GM18868 (cell line): Measurements from ENCODE around the gene VAT1.
"Not testable (repeated sequence)": the region's sequence is repeated elsewhere in the genome, so short reads cannot be mapped to it uniquely, and the experiment has no call there.

Experiments used
- ATAC-seq: cut with Tn5 transposase; IDR thresholded peaks from one replicate; pipeline ENCODE4 v1.9.1; 2021; ENCODE audit warnings: mild to moderate bottlenecking, moderate library complexity; ENCODE audit not compliant: unreplicated experiment

The VAT1 gene

GRCh38 chr17:43021741-43022512, at the start of gene VAT1:
Gene VAT1, minus strand, starts transcription at chr17:43022385. Its CDS starts 63 bp downstream, at chr17:43022322.
- no peak for ATAC-seq

DNA sequence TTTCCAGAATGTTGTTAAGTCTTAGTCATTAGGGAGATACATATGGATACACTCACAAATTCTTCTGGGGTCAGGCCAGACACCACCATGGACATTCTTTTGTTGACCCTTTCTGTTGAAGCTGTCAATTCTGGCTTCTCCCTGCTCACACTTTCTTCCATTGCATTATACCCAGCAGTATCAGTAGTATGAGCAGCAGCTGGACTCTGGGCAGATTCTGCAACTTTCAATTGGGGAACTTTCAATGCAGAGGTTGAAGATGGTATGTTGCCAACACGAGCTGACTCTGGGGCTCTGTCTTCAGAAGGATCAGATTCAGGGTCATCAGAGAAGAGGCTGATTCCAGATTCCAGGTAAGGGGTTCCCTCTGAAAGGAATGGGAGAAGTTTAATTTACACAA, 48.7 kb upstream of the VAT1 start:
- ATAC-seq, result no peak

- no peak for ATAC-seq
Observed at GRCh38 chr17:43070257-43070656, 48.1 kb upstream of the VAT1 start.

- ATAC-seq, result no peak
Observed at GRCh38 chr17:43069368-43069898, 47.2 kb upstream of the VAT1 start.

DNA sequence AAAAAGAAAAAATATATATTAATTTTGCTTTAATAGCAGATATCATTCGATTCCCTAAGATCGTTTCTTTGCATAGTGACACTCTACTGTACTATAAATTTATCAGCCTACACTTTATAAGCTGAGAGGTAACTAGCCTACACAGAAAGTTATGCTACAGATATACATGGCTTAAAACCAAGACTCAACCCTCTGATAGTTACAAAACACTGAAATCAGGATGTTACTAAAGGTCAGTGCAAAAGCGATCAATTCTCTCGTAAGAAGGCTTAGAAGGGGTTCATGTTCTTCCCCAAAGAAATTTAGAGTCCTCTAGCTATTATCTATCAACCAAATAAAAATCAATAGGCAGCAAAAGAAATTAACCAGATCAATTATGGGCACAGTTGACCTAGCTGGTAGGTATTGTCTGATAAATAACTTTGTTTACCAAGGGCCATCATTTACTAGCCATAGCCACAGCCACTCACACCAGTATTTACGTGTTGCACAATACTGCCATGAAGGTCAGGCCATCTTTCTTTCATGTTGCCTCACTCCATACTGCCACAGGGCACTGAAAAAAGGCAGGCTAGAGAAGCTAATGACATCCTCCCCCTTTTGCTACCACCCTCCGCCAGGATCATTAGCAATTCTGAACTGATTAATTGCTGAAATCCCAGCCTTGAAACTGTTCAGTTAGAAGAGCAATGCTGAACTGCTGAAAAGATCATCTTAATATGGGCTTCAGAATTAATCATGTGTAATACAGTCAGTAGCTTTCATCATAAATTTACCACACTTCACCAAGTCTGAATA, 46.6 kb upstream of the VAT1 start:
- ATAC-seq, result no peak

- ATAC-seq, result no peak
Observed at GRCh38 chr17:43062984-43063638, 40.9 kb upstream of the VAT1 start.

GRCh38 chr17:43056051-43056450, 33.9 kb upstream of the VAT1 start:
- no peak for ATAC-seq

- ATAC-seq, result not testable (repeated sequence)
Observed at GRCh38 chr17:43053008-43053407, 30.8 kb upstream of the VAT1 start.

GRCh38 chr17:43051969-43052368, 29.8 kb upstream of the VAT1 start:
- ATAC-seq, result no peak

DNA sequence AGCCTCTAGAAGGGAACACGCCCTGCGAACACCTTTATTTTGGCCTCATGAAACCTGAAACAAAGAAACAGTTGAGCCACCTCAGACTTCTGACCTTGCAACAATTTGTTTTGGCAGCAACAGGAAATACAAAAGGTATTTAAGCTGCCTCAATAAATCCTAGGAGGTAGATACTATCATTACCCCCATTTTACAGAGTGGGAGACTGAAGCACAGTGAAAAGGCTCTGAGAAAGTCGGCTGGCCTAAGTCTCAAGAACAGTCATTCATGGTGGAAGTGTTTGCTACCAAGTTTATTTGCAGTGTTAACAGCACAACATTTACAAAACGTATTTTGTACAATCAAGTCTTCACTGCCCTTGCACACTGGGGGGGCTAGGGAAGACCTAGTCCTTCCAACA, 21.8 kb upstream of the VAT1 start:
- no peak for ATAC-seq

- ATAC-seq, result no peak
Observed at GRCh38 chr17:43043307-43043706, 21.1 kb upstream of the VAT1 start.

GRCh38 chr17:43042025-43042628, 19.9 kb upstream of the VAT1 start:
- ATAC-seq, result no peak

GRCh38 chr17:43040655-43041054, 18.5 kb upstream of the VAT1 start:
- ATAC-seq, result no peak

DNA sequence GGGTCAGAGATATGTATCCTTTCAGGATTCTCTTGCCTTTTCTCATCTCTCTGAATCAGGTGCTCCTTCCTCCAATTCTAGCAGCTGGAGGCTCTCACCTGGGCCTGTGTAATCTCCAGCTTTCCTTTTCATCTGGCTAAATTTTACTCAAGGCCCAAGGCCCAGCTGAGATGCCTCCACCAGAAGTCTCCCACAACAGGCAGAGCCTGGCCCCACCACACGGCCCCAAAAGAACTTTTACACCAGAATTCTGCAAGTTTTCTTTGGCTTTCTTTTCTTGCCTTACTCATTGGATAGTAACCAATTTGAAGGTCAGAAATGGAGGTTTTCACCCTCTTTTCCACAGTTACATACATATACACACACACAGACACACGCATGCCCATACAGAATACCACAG, 17.5 kb upstream of the VAT1 start:
- ATAC-seq, result no peak

DNA sequence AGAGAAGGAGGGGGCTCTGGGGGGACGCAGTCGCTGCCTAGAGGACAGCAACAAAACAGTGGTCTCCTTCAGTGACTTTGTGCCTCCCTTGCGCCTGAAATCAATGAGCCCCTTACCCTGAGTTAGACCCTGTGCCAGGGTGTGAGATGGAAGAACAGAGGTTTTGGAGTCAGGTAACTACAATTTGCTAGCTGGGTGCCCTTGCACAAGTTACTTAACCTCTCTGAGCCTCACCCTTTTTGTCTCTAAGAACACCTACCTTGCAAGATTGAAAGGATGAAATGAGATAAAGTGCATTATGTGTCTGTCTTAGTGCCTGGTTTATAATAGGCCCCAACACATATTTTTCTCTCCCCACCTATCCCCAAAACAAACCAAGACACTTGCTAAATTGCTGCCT, 12.7 kb upstream of the VAT1 start:
- ATAC-seq, result no peak

DNA sequence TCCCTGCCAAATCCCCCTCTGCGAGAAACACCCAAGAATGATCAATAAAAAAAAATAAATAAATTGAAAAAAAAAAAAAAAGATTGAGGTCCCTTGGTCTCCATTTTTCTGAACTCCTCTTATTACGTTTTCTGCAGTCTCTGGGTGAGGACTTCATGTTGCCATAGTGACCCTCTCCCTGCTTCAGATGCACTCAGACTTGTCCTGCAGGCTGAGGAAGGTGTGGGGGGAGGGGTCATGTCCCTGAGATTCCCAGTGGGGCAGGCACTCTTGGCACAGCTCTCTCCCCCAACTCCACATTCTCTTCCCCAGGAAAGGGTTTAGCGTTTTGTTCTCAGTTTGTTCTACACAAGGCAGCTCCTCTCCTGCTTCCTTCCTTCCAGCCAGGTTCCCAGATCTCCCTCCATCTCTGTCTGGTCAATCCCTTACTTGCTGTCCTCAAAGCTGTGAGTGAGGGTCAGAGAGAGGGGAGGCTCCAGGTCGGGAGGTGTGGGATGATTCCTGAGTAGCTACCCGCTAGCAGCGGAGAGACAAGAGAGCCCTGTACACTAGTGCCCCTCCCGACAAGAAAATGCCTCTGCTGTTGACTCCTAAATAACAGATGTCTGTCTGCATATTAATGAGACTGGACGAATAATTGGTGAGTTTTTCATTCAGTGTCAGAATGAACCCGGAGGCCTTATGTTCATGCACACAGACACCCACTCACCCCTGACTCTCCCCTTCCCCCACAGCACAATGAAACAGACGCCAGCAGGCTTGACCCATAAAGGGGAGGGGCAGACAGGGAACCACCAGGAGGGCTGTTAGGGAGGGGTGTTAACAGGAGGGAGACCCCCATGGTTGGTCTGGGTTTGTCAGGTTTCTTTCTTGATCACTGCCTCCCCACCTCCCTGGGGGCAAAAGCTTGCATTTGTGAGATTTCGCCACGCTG, 12.0 kb upstream of the VAT1 start:
- ATAC-seq, result no peak

DNA sequence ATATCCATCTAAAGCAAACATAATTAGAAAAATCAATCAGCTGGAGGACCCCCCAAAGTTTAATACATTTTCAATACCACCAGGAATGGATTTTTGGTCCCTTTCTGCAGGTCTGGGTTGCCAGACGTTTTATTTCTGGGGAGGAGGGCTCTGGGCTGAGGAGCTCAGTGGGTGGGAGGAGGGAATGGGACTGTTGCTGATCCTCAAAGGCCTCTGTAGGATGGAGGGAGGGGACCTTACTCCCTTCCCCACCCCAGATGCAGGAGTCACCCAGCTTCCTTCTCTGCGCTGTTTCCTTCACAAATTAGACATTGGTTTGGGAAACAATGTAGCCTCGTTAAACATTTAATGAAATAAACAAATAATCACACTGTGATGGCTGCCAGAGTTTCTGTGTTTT, 9.5 kb upstream of the VAT1 start:
- no peak for ATAC-seq

GRCh38 chr17:43030137-43030767, 8.1 kb upstream of the VAT1 start:
- ATAC-seq, result no peak

DNA sequence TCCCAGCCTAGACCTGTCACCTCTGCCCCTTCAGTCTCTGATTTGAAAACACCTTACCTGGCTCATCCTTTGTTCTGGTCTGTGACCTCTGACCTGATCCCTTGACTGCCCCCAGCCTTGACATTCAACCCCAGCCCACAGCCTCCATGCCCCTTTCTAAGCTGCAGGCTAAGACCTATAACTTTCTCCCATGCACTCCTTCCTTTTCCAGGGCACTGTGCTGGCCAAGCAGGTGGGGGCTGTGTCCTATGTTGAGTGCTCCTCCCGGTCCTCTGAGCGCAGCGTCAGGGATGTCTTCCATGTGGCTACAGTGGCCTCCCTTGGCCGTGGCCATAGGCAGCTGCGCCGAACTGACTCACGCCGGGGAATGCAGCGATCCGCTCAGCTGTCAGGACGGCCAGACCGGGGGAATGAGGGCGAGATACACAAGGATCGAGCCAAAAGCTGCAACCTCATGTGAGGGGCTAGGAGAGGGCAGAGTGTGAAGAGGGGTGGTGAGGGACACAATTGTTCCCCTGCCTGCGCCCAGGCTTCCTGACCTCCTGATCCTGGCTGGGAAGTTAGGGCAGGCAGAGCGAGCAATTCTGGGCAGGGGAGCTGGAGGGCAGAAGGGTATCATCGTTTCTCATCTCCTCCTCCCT, 6.2 kb upstream of the VAT1 start:
- ATAC-seq, result no peak
